Keratinocyte (primary cell): ENCODE results near the gene AUH.

Source experiments
- CTCF ChIP-seq, 3 experiments: IDR thresholded peaks in 1 of 3; conservative IDR thresholded peaks in 1 of 3; optimal IDR thresholded peaks in 1 of 3; 2 replicates in 2 of 3; 3 replicates in 1 of 3; pipeline versions ENCODE3 to v1.5.1; 2011; ENCODE audit warnings: low read length in 3 of 3, mild to moderate bottlenecking in 3 of 3, moderate library complexity in 2 of 3, control low read depth in 1 of 3, inconsistent platforms in 1 of 3; ENCODE audit not compliant: insufficient read depth in 2 of 3; ENCODE audit errors: extremely low read depth in 1 of 3
- EZH2 ChIP-seq: IDR thresholded peaks from one replicate; pipeline ENCODE4 v1.6.1; 2012; ENCODE audit warnings: inconsistent platforms, mild to moderate bottlenecking, low read length, moderate library complexity

- TF ChIP-seq CTCF (optimal IDR thresholded peaks at IDR 0.05 in 1 of 3, IDR thresholded peaks at IDR 0.05 in 1 of 3, conservative IDR thresholded peaks at IDR 0.05 in 1 of 3; ENCODE audit: extremely low read depth in 1 of 3, insufficient read depth in 2 of 3, low read length in 3 of 3) (no peak), EZH2 (no peak)
Measured at GRCh38 chr9:91359734-91360470, 1.8 kb downstream of the AUH start.
